OCI-LY1 (cell line): ENCODE measurements around the gene EPHA5.

ENCODE experiments used
- H2AFZ ChIP-seq: fragments of 200-600 bp; sonication (generic), shearing (Covaris generic); 2 replicates; pipeline ENCODE4 v1.6.0; 2014; ENCODE audit warnings: antibody characterized with exemption, mild to moderate bottlenecking, low read length
- H3F3A ChIP-seq: fragments of 200-600 bp; sonication (generic), shearing (Covaris generic); 2 replicates; pipeline ENCODE4 v1.6.0; 2014; ENCODE audit warnings: mild to moderate bottlenecking, antibody characterized with exemption, low read length, moderate library complexity; ENCODE audit not compliant: insufficient read depth
- H3K27ac ChIP-seq: fragments of 200-600 bp; sonication (generic); 2 replicates; pipeline ENCODE4 v1.5.1; 2014; ENCODE audit warnings: low read length, mixed run types, mild to moderate bottlenecking, low read depth; ENCODE audit not compliant: poor library complexity, severe bottlenecking
- H3K27me3 ChIP-seq: fragments of 200-600 bp; sonication (generic); 2 replicates; pipeline ENCODE4 v1.6.0; 2014; ENCODE audit warnings: antibody characterized with exemption, mild to moderate bottlenecking, low read length, moderate library complexity; ENCODE audit not compliant: insufficient read depth
- H3K36me3 ChIP-seq: fragments of 200-600 bp; sonication (generic); 2 replicates; pipeline ENCODE4 v1.6.1; 2014; ENCODE audit warnings: mild to moderate bottlenecking, antibody characterized with exemption, low read length, moderate library complexity, mixed read lengths; ENCODE audit not compliant: insufficient read depth
- H3K4me1 ChIP-seq: fragments of 200-600 bp; sonication (generic); 2 replicates; pipeline ENCODE4 v1.5.1; 2014; ENCODE audit warnings: mild to moderate bottlenecking, low read length, moderate library complexity; ENCODE audit not compliant: insufficient read depth, severe bottlenecking
- H3K4me2 ChIP-seq: fragments of 200-600 bp; sonication (generic), shearing (Covaris generic); 2 replicates; pipeline ENCODE4 v1.6.1; 2014; ENCODE audit warnings: low read length
- H3K4me3 ChIP-seq: fragments of 200-600 bp; sonication (generic); 2 replicates; pipeline ENCODE4 v1.5.1; 2014; ENCODE audit warnings: low read length, low read depth, mild to moderate bottlenecking, mixed read lengths; ENCODE audit not compliant: poor library complexity, severe bottlenecking
- H3K79me2 ChIP-seq: fragments of 200-600 bp; shearing (Covaris generic); 2 replicates; pipeline ENCODE4 v1.6.1; 2016; ENCODE audit warnings: mixed run types, low read length, mixed read lengths; ENCODE audit not compliant: insufficient read depth
- H3K9ac ChIP-seq: fragments of 200-600 bp; sonication (generic), shearing (Covaris generic); 2 replicates; pipeline ENCODE4 v1.6.1; 2014; ENCODE audit warnings: mild to moderate bottlenecking, low read length, mixed read lengths
- H3K9me2 ChIP-seq: fragments of 200-600 bp; sonication (generic), shearing (Covaris generic); 2 replicates; pipeline ENCODE4 v1.6.1; 2014; ENCODE audit warnings: low read depth, mild to moderate bottlenecking, low read length, mixed read lengths
- H3K9me3 ChIP-seq: fragments of 200-600 bp; shearing (Covaris generic); 2 replicates; pipeline ENCODE4 v1.6.1; 2014; ENCODE audit warnings: low read length, mixed read lengths
- H4K20me1 ChIP-seq: fragments of 200-600 bp; sonication (generic), shearing (Covaris generic); 2 replicates; pipeline ENCODE4 v1.6.0; 2016; ENCODE audit warnings: mild to moderate bottlenecking, low read length; ENCODE audit not compliant: insufficient read depth
- CTCF ChIP-seq: fragments of 200-600 bp; sonication (generic), shearing (Covaris generic); IDR thresholded peaks from 2 replicates; pipeline ENCODE4 v1.5.1; 2017; ENCODE audit warnings: mild to moderate bottlenecking, antibody characterized with exemption, low read length, moderate library complexity, mixed read lengths
- EZH2 ChIP-seq: fragments of 200-600 bp; sonication (generic), shearing (Covaris generic); IDR thresholded peaks from 2 replicates; pipeline ENCODE4 v1.8.0; 2017; ENCODE audit warnings: borderline replicate concordance, mixed run types, mild to moderate bottlenecking, antibody characterized with exemption, low read length, moderate library complexity, mixed read lengths

EPHA5 gene

GRCh38 chr4:65559270-65559669 lies 111.0 kb downstream of the EPHA5 start:
- Histone ChIP-seq H3K27me3 (no peaks in the 10 kb centered on the region), H3K4me3 (no peak overlapping the region), H3F3A (no peaks in the 10 kb centered on the region), H4K20me1 (no peaks in the 10 kb centered on the region), H3K9me2 (no peaks in the 10 kb centered on the region), H3K9me3 (no peaks in the 10 kb centered on the region), H2AFZ (no peak overlapping the region), H3K9ac (no peak overlapping the region), H3K4me2 (no peak overlapping the region), H3K79me2 (no peaks in the 10 kb centered on the region), H3K27ac (no peak overlapping the region), H3K36me3 (no peaks in the 10 kb centered on the region), H3K4me1 (no peaks in the 10 kb centered on the region)
- TF ChIP-seq CTCF (no peak), EZH2 (no peak)

- H3K9ac ChIP-seq, result no peak overlapping the region
- H3K27me3 ChIP-seq, result no peaks in the 10 kb centered on the region
- no peak overlapping the region for H2AFZ ChIP-seq
- no peak overlapping the region for H3K27ac ChIP-seq
- no peaks in the 10 kb centered on the region for H3F3A ChIP-seq
- no peaks in the 10 kb centered on the region for H3K36me3 ChIP-seq
- TF ChIP-seq EZH2, result no peak
- no peak for TF ChIP-seq CTCF
- no peaks in the 10 kb centered on the region for H3K9me2 ChIP-seq
- no peaks in the 10 kb centered on the region for H3K9me3 ChIP-seq
- H3K79me2 ChIP-seq, result no peaks in the 10 kb centered on the region
- no peaks in the 10 kb centered on the region for H3K4me1 ChIP-seq
- H3K4me2 ChIP-seq, result no peak overlapping the region
- H3K4me3 ChIP-seq, result no peak overlapping the region
- no peaks in the 10 kb centered on the region for H4K20me1 ChIP-seq
Observed at GRCh38 chr4:65552057-65552456, 118.2 kb downstream of the EPHA5 start.

- no peak overlapping the region for H3K4me2 ChIP-seq
- no peaks in the 10 kb centered on the region for H3K36me3 ChIP-seq
- TF ChIP-seq EZH2 (no peak), CTCF (no peak)
- H3K9me2 ChIP-seq, result no peaks in the 10 kb centered on the region
- H3K27me3 ChIP-seq, result no peaks in the 10 kb centered on the region
- H2AFZ ChIP-seq, result no peak overlapping the region
- H3K9me3 ChIP-seq, result no peaks in the 10 kb centered on the region
- H3K4me3 ChIP-seq, result no peak overlapping the region
- no peaks in the 10 kb centered on the region for H4K20me1 ChIP-seq
- H3K9ac ChIP-seq, result no peak overlapping the region
- H3K79me2 ChIP-seq, result no peaks in the 10 kb centered on the region
- H3K4me1 ChIP-seq, result no peaks in the 10 kb centered on the region
- no peaks in the 10 kb centered on the region for H3F3A ChIP-seq
- H3K27ac ChIP-seq, result no peak overlapping the region
Observed at GRCh38 chr4:65550500-65550899, 119.8 kb downstream of the EPHA5 start.
